DMS 273 (cell line): ENCODE data around the gene PHTF2.
"Not testable (repeated sequence)": the region's sequence is repeated elsewhere in the genome, so short reads cannot be mapped to it uniquely, and the experiment has no call there.

ENCODE experiments used
- DNase-seq: peaks from one replicate; lab custom pipeline; 2025; ENCODE audit not compliant: unreplicated experiment; lab: John Stamatoyannopoulos, UW

Gene PHTF2

DNA sequence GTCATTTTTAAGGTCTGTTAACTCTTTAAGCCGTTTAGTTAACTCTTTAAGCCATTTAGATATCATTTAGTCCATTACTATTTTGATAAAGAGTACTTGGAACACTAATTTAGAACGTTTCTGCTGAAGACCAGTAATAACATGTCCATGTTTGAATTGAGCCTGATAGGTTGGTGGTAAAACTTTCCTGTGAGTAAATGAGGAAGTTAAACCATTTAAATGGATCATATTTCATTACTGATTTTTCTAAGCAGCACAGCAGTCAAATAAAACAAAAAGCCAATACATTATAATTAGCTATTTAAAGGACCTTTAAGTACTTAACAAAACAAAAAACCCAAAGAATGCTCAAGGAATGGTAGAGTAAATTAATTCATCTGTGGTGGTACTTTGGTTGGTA, 29.4 kb downstream of the PHTF2 start:
- no peak for DNase-seq

DNA sequence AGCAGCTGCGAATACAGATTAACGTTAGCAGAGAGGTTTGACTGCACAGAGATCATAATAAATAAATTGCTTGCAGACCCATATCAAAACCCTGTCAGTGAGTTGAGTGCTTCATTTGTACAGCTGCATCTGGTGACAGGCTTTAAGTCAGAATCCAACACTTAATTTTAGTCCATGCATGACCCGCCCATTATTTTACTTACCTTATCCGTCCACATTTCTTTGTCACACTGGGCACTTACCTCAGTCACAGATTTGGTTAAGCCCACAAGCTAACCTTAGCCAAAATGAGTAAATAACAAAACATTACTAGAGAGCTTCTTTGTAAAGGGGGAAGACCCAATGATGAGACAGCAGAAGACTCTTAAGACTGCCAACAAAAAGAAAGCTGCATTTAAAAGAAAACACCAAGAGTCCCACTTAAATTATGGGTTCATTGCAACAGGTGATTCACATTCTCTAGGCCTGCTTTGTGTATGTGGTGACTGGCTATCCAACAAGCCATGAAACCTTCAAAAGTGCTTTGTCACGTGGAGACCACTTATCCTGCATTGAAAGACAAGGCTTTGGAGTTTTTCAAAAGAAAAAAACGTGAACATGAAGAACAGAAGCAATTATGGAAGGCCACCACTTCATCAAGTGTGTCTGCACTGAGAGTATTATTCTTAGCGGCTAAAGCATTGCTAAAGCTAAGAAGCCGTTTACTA, 32.2 kb downstream of the PHTF2 start:
- no peak for DNase-seq

DNA sequence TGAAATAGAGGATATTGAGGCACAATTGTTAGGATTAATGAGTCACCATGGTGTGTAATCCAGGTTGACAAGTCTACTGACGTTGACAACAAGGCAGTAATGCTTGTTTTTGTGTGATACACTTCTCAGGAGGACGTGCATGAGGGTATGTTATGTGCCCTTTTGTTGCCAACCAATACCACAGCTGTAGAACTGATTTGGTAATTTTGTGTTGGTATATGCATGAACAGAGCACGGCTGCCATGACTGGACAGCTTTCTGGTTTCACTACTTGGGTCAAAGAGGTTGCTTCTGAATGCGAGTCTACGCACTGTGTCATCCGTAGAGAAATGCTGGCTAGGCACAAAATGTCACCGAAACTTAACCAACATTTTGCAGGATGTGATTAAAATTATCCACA, 32.9 kb downstream of the PHTF2 start:
- DNase-seq: no peak

DNA sequence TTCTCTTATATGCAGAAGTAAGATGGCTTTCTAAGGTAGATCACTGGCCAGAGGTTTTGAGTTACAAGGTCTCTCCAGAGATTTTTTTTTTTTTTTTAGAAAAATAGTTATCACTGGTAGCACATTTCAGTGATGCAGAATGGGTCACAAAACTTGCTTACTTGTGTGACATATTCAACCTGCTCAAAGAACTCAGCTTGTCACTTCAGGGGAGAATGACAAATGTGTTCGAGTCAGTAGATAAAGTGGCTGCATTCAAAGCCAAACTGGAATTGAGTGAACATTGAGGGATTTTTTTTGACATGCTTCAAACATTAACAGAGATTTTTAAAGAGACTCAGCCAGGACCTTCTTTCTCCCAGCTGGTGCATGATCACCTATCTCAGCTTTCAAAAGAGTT, 33.4 kb downstream of the PHTF2 start:
- DNase-seq: no peak

DNA sequence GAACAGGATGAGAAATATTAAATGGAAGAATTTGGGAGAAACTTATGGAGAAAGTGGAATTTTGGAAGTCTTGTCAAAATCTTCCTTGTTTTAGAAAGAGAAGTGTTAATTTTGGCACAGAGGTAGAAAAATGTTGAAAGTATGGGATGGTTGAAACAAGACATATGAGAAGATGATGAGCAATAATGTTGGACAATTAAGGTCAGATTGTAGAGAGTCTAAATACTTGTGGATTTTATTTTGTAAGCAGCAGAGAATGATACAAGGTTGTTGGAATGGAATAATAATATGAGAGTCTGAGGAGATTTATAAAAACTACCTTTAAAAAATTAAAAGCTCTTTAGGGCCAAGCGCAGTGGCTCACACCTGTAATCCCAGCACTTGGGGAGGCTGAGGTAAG, 34.6 kb downstream of the PHTF2 start:
- no peak for DNase-seq

DNA sequence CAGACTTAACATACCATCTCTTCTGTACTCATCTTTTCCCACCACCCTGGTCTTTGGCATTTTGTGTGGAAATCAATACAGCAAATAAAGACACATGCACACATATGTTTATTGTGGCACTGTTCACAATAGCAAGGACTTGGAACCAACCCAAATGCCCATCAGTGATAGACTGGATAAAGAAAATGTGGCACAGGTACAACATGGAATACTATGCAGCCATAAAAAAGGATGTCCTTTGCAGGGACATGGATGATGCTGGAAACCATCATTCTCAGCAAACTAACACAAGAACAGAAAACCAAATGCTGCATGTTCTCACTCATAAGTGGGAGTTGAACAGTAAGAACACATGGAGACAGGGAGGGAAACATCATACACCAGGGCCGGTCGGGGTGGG, 37.9 kb downstream of the PHTF2 start:
- not testable (repeated sequence) for DNase-seq

DNA sequence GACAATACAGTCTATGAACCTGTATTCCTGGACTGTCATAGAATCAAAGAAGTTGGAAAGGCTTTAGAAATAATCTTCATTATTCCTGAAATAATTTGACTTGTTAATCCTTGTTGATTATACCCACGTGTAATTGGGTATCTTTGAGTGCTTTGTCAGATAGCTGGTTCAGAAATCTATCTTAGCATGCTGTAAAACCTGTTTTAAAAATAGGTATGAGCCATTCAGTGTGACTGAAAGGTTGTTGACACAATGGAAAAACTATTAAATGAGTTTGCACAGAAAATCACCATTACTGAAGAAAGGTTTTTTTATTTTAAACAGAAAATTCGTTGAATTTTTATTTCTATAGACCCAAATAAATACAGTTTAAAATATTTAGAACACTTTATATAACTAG, 38.7 kb downstream of the PHTF2 start:
- DNase-seq: no peak

DNA sequence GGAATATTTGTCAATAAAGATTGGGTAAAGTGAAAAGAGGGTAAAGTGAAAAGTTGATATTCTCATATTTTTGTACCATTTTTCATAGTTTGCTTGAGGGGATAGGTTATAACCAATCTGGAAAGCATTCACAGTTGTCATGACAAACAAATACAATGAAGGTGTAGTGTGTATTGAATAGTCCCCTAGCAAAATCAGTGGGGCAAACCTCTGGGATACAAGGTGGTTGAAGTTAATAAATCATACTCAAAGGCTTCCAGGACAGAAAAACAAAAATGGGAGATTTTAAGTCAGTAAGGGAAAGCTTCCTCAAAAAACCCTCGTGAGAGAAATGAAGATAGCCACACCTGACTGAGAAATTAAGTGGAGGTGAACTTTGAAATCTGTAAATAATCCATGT, 39.4 kb downstream of the PHTF2 start:
- DNase-seq: no peak

DNA sequence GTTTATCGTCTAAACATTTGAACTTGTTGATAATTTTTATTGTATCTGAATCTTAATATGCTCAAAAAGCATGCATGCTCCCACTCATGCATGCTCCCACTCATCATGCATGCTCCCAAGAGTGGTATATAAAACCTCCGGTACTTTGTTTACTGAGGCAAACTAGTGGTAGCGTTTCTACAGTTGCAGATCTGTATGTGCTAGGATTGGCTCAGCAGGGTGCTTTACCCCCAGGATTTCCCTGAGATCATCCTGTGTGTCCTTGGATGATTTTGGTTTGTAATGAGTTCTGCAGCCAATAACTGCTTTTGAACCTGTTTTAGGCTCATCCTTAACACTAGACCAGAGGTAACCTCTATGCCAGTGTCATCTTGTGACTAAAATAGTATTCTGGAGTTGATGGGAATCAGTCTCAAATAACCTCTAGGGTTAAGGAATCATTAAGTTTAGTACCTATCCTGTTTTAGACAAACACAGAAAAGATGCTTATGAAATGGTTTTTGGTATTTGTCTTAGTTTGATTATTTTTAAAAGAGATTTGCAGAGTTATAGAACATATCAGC, 40.4 kb downstream of the PHTF2 start:
- DNase-seq: no peak

DNA sequence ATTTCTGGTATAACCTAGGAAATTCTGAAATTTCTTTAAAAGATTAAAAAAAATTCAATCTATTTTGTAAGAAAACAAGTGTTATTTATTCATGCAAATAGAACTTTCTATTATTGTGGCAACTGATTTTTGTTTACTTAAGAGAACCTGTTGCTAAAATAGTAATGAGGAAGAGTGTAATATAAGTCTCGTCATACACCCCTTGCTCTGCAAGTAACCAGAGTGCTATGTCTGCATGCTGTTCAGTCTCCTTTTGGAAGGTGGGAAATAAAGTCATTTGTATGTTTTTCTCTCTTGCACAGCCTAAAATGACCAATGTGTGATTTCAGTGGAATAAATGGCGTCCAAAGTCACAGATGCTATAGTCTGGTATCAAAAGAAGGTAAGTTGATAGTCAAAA, 41.3 kb downstream of the PHTF2 start:
- no peak for DNase-seq

DNA sequence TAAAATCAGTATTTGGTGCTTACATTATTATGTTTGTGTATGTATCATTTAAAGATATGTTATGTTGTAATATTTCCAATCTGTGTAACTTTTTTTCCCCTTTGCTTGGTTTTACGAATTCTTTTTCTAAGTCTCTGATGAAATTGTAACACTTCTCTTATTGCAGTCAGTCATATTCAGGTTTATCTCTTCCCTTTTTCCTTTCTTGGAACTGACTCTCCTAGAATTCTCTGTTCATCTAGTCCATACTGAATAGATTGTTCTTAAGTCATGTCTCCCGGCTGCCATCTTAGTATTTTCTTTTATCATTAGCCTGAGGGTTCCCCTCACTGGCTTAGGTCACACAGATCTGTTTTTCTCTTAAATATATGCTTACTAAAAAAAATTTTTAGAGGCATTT, 44.6 kb downstream of the PHTF2 start:
- DNase-seq: no peak

DNA sequence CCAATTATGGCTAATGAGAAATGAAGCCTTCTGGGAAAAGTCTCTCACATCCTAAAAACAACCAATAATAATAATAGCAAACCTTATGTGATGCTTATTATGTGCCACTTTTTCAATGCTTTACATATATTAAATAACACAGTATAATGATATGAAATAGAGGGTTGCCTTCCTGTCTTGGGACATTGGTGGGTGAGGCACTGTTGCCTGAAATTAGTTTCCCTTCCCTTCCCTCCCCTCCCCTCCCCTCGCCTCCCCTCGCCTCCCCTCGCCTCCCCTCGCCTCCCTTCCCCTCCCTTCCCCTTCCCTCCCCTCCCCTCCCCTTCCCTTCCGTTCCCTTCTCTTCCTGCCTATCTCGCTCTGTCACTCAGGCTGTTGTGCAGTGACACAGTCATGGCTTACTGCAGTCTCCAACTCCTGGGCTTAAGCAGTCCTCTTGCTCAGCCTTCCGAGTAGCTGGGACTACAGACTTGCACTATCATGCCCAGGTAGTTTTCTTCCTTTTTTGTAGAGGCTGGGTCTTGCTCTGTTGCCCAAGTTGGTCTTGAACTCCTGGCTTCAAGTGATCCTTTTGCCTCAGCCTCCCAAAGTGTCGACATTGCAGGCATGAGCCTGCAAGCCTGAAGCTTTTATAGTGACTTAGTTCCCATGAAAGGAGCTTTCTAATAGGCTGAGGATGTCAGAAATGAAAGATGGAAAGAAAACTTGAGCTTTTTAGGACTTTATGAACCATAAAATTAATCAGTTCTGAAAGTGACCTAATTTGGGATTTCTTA, 47.9 kb downstream of the PHTF2 start:
- no peak for DNase-seq

DNA sequence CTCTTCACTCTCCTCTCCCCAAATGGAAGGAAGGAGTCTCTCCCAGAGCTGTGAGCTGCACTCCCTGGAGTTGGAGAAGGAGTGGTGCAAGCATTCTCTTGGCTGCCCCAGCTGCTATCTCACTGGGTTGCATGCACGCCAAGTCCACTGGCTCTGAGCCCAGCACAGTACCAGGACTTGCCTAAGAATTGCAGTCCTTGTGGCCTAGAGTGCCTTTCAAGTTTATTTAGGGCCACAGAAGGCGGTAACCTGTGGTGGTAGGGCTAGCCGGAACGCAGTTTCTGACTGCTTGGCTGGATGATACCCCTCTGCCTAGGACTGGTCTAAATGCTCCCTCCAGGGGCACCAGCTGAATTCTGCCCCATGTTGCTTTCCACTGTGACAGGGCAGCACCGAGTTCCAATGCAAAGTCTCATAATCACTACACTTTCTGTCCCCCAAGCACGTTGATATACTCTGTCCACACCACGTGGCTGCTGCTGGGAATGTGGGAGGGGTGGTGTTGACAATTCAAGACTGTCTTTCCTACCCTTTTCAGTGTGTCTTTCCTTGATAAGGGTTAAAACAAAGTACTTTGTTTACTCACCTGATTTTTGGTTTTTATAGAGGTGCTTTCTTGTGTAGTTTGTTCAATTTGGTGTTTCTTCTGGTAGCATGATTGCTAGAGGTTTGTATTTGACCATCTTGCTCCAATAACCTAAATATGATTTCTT, 57.0 kb downstream of the PHTF2 start:
- peak; percentile 81 for DNase-seq

DNA sequence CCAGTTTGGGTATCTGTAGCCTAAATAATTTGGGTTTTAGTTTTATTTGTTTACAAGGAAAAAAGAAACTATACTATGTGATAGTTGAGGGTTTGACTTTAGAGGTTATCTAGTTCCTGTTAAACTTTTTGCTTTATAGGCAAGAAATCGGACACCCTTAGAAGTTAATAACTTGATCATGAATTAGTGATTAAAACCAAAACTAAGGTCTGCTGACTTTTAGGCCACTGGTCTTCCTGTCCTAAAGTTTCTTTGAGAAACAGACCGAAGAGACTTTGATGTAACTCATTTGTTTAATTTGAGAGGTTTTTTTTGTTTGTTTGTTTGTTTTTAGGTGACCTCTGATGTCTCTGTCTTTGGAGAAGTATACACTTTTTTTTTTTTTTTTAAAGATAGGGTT, 59.7 kb downstream of the PHTF2 start:
- DNase-seq: no peak

DNA sequence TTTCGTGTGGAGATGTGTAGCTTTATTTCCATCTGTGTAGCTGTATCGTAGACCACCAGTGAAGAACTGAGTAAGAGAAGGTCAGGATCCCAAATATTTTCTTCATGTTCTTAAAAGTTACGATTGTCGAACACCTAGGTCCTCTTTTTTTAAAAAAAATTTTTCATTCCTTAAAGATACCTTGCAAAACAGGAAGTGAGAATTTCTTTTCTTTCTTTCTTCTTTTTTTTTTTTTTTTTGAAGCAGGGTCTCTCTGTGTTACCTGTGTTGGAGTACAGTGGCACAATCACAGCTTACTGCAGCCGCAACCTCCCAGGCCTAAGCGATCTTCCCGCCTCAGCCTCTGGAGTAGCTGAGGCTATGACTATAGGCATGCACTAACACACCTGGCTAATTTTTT, 60.8 kb downstream of the PHTF2 start:
- DNase-seq: no peak

DNA sequence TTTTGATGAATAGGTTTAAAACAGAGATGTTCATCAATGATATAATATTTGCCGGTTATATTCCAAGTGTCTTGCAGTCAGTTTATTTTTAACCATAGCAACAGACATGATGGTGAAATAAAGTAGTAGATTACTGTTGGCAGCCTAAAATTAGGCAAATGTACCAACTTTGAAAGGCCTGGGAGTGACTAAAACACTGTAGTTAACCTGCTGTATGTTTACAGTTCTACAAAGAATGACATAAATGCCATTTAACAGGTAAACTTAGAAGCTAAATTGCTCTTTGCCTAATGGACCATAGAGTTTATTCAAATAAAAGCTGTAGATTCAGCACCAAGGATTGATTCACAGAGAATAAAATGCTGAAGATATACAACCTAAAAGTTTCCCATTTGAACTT, 64.1 kb downstream of the PHTF2 start:
- no peak for DNase-seq

DNA sequence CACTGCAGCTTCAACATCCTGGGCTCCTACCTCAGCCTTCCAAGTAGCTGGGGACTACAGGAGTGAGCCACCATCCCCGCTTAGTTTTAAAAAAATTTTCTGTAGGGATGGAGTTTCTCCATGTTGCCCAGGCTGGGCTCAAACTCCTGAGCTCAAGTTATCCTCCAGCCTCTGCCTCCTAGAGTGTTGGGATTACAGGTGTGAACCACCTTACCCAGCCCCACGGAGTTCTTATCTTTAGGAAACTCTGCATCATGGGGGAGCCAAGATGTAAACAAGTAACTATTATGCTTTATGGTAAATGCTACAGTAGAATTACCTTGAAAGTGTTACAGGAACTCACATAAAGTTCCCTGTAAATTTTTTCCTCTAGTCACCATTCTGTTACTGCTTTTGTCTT, 65.3 kb downstream of the PHTF2 start:
- DNase-seq: no peak

DNA sequence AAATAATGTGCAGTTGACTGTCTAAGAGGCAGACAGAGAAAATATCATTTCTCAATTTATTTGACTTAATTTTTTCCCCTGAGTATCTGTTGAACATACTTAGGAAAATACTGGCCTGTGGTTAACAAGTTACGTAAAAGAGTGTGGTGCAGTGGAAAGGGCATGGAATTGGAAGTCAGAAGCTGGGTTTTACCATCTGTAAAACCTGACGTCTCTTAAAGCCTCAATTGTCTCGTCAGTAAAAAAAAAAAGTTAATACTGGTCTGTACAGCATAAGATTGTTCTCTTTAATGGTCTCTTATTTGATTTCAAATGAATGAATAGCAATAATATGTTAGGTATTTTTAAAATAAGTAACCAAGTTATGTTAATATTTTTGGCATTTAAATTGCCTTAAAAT, 67.8 kb downstream of the PHTF2 start:
- DNase-seq: no peak

DNA sequence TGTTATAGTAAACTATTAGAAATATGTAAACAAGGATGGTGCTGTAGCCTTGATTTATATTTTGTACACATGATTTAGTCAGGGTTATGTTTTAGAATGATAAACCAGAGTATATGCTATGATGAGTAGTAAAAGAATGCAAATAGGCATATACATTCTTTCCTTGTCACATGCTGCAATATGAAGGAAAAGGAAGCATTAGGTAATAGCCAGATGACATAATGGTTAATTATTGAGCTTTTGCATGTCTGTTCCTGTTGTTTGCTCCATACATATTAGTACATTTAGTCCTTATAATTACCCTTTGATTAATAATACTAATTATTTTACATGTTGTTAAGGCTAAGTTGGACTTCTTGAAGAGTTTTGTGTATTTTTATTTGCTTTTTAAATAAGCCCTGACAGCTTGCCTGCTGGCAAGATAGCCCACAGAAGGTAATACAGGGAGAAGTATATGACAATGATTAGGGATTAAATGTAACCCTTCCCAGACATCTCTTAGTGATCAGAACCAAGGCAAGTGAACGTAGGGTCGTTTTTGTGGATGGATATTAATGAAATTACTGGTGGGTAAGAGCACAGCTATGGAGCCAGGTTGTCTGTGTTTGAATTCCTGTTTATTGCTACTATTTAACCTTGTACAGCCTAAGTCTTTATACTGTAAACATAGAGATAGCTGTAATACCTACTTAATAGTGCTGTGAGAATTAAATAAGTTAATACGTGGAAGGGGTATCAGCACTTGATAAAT, 68.4 kb downstream of the PHTF2 start:
- peak; percentile 42 for DNase-seq

DNA sequence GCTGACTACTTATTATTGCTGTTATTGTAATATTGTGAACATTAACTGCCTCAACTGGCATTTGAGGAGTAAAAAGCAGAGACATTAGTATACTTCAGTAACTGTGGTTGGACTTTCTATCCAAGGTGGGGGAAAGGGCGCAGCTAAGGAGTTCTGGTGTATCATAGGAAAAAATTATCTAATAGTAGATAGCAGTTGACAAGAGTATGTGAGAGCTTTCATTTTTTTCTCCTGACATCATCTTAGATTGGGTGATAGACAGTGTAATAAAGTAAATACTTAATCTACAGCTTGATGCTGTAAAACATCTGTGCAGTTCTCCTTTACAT, 68.9 kb downstream of the PHTF2 start:
- DNase-seq: no peak

DNA sequence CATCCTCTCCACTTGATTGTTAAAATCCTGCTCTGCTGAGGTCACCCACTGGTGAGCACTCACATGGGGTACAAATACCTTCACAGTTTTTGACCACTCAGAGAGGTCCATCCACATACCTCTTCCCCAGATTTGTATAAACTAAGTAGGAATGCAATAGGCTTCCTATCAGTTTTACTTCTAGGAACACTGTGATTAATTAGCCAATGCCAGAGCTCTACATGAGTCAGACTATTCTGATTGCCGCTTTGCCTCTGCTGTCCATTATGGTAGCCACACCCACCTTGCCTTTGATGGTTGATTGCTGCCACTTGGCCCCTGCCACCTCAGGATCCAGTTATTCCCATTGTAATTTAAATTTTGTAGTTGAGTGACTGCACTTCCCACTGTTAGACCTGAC, 73.7 kb downstream of the PHTF2 start:
- not testable (repeated sequence) for DNase-seq
